SK-N-SH treated with all-trans-retinoic acid at 6 μM for 48 hours (cell line): ENCODE measurements around the gene TDRD7.

Source experiments
- ATAC-seq: fragments of 200-7000 bp; cut with Tn5 transposase; 3 replicates; pipeline ENCODE4 v1.9.1; 2020; ENCODE audit warnings: mild to moderate bottlenecking, moderate library complexity
- ARNTL ChIP-seq: fragments of 450-650 bp; formaldehyde crosslinking; IDR thresholded peaks from 2 replicates; pipeline ENCODE4 v1.5.0; 2020; ENCODE audit warnings: low read depth, mild to moderate bottlenecking, moderate library complexity, borderline replicate concordance
- BACH2 ChIP-seq: fragments of 250-450 bp; sonication (Bioruptor Pico); IDR thresholded peaks from 2 replicates; pipeline ENCODE4 v1.9.0; 2021; ENCODE audit warnings: mild to moderate bottlenecking, borderline replicate concordance
- CSDC2 ChIP-seq: fragments of 250-450 bp; sonication (Bioruptor Pico); IDR thresholded peaks from 2 replicates; pipeline ENCODE4 v1.5.0; 2020; ENCODE audit warnings: mild to moderate bottlenecking, moderate library complexity
- CSRNP3 ChIP-seq: fragments of 250-450 bp; sonication (Bioruptor Pico); IDR thresholded peaks from 2 replicates; pipeline ENCODE4 v1.5.1; 2021; ENCODE audit warnings: mild to moderate bottlenecking, moderate library complexity
- ESRRG ChIP-seq: fragments of 250-450 bp; sonication (Bioruptor Pico); IDR thresholded peaks from 2 replicates; pipeline ENCODE4 v1.6.1; 2021; ENCODE audit warnings: mild to moderate bottlenecking
- ISL1 ChIP-seq: fragments of 250-450 bp; sonication (Bioruptor Pico); IDR thresholded peaks from 2 replicates; pipeline ENCODE4 v2.1.2; 2022; ENCODE audit warnings: mild to moderate bottlenecking, moderate library complexity
- OSR1 ChIP-seq: fragments of 250-450 bp; sonication (Bioruptor Pico); IDR thresholded peaks from 2 replicates; pipeline ENCODE4 v1.8.0; 2022; ENCODE audit warnings: moderate library complexity, mild to moderate bottlenecking, inconsistent platforms
- PATZ1 ChIP-seq: fragments of 250-450 bp; sonication (Bioruptor Pico); IDR thresholded peaks from 2 replicates; pipeline ENCODE4 v1.8.0; 2020; ENCODE audit warnings: mild to moderate bottlenecking, moderate library complexity, borderline replicate concordance
- POU6F1 ChIP-seq: fragments of 250-450 bp; sonication (Bioruptor Pico); IDR thresholded peaks from 2 replicates; pipeline ENCODE4 v1.8.0; 2021; ENCODE audit warnings: low read depth, mild to moderate bottlenecking, moderate library complexity, borderline replicate concordance
- PPARA ChIP-seq: fragments of 250-450 bp; sonication (Bioruptor Pico); IDR thresholded peaks from 2 replicates; pipeline ENCODE4 v1.5.0; 2020; ENCODE audit warnings: mild to moderate bottlenecking, borderline replicate concordance
- SNAI2 ChIP-seq: fragments of 250-450 bp; sonication (Bioruptor Pico); IDR thresholded peaks from 2 replicates; pipeline ENCODE4 v1.5.0; 2020; ENCODE audit warnings: mild to moderate bottlenecking, moderate library complexity
- TOX ChIP-seq: fragments of 250-450 bp; sonication (Bioruptor Pico); IDR thresholded peaks from 2 replicates; pipeline ENCODE4 v1.8.0; 2021; ENCODE audit warnings: mild to moderate bottlenecking, moderate library complexity, borderline replicate concordance
- TSHZ2 ChIP-seq: fragments of 250-450 bp; sonication (Bioruptor Pico); IDR thresholded peaks from 2 replicates; pipeline ENCODE4 v1.5.0; 2020; ENCODE audit warnings: mild to moderate bottlenecking, moderate library complexity
- ZC3H10 ChIP-seq: fragments of 250-450 bp; sonication (Bioruptor Pico); IDR thresholded peaks from 2 replicates; pipeline ENCODE4 v1.5.1; 2021; ENCODE audit warnings: mild to moderate bottlenecking, moderate library complexity
- ZFP3 ChIP-seq: fragments of 250-450 bp; sonication (Bioruptor Pico); IDR thresholded peaks from 2 replicates; pipeline ENCODE4 v1.5.0; 2020; ENCODE audit warnings: mild to moderate bottlenecking, moderate library complexity
- ZFP30 ChIP-seq: fragments of 450-650 bp; formaldehyde crosslinking; IDR thresholded peaks from 2 replicates; pipeline ENCODE4 v1.5.0; 2022; ENCODE audit warnings: mild to moderate bottlenecking, moderate library complexity
- ZNF565 ChIP-seq: fragments of 450-650 bp; formaldehyde crosslinking; conservative IDR thresholded peaks from 2 replicates; pipeline ENCODE4 v1.5.0; 2020; ENCODE audit warnings: low read depth, mild to moderate bottlenecking, moderate library complexity
- ZNF70 ChIP-seq: fragments of 450-650 bp; formaldehyde crosslinking; IDR thresholded peaks from 2 replicates; pipeline ENCODE4 v1.5.0; 2020; ENCODE audit warnings: mild to moderate bottlenecking, moderate library complexity
- ZNF8 ChIP-seq: fragments of 450-650 bp; formaldehyde crosslinking; IDR thresholded peaks from 2 replicates; pipeline ENCODE4 v1.5.0; 2020; ENCODE audit warnings: mild to moderate bottlenecking, moderate library complexity

The TDRD7 gene

GRCh38 chr9:97395745-97396144 is 16.2 kb upstream of the TDRD7 start (continued):
- TF ChIP-seq CSRNP3 (CRISPR knock-in tag): no peak
- TF ChIP-seq ZC3H10 (CRISPR knock-in tag): no peak

GRCh38 chr9:97396256-97396655 is 15.6 kb upstream of the TDRD7 start:
- no peak for ATAC-seq
- TF ChIP-seq ZFP3 (CRISPR knock-in tag) (no peak), BACH2 (CRISPR knock-in tag) (no peak), ZNF8 (no peak), OSR1 (no peak), PPARA (CRISPR knock-in tag) (no peak), ZC3H10 (CRISPR knock-in tag) (no peak), TOX (CRISPR knock-in tag) (no peak), PATZ1 (CRISPR knock-in tag) (no peak), SNAI2 (CRISPR knock-in tag) (no peak), ISL1 (CRISPR knock-in tag) (no peak), ZNF565 (CRISPR knock-in tag) (no peak), ESRRG (CRISPR knock-in tag) (no peak), POU6F1 (CRISPR knock-in tag) (no peak), ARNTL (CRISPR knock-in tag) (no peak), CSDC2 (CRISPR knock-in tag) (no peak), CSRNP3 (CRISPR knock-in tag) (no peak)

GRCh38 chr9:97397220-97397619 is 14.7 kb upstream of the TDRD7 start:
- no peak for TF ChIP-seq ARNTL (CRISPR knock-in tag)
- no peak for TF ChIP-seq OSR1
- TF ChIP-seq ZFP3 (CRISPR knock-in tag): no peak
- no peak for TF ChIP-seq TSHZ2 (CRISPR knock-in tag)
- TF ChIP-seq ESRRG (CRISPR knock-in tag): no peak
- no peak for TF ChIP-seq ZC3H10 (CRISPR knock-in tag)
- no peak for TF ChIP-seq ZNF70 (CRISPR knock-in tag)
- TF ChIP-seq ZNF565 (CRISPR knock-in tag): no peak
- no peak for TF ChIP-seq POU6F1 (CRISPR knock-in tag)
- no peak for TF ChIP-seq ZFP30 (CRISPR knock-in tag)
- no peak for ATAC-seq
